NCI-H526 (cell line): ENCODE data around the gene ARHGEF3.
A peak's percentile ranks its signal among the peaks of the same experiment; 100 is the strongest.

ENCODE experiments used
- DNase-seq, 2 experiments: peaks; one replicate each; lab custom pipeline; 2025; lab: John Stamatoyannopoulos, UW

Gene ARHGEF3

GRCh38 chr3:56796202-56796601, 5.5 kb downstream of the ARHGEF3 start:
- DNase-seq = no peak

DNA sequence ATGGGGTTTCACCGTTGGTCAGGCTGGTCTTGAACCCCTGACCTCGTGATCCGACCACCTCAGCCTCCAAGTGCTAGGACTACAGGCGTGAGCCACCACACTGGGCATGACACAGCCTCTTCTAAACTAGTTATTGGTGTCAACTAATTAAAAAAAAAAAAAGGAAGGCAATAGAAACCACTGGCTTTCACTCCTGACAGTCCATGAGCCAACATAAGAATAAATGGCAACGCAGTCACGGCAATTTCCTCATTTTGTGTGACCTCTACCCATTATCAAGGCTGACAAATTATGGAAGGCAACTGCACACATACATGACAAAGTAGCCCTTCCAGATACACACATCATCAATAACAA, 5.9 kb downstream of the ARHGEF3 start:
- no peak for DNase-seq

- DNase-seq = no peak
These were observed 6.5 kb downstream of the ARHGEF3 start for GRCh38 chr3:56795097-56795828.

GRCh38 chr3:56792193-56792592, 9.6 kb downstream of the ARHGEF3 start:
- DNase-seq = no peak

- no peak for DNase-seq
These were observed 11.5 kb downstream of the ARHGEF3 start for GRCh38 chr3:56790016-56790821.

DNA sequence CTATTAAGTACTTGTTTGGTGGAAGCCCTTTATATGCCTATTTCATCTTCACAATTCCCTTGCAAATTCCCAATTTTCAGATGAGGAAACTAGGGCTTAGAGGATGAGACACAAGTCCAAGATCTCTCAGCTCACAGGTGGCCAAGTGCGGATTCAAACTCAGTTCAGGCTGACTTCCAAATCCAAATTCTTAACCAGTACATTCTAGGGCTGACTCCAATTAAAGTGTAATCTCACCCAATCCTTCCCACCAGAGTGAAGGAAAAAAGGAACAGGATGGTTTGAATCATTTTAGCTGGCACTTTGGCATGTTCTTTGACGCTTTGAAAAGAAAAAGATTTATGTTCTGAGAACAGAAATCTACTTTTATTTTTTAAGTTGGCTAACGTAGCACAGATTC, 12.7 kb downstream of the ARHGEF3 start:
- no peak for DNase-seq

GRCh38 chr3:56788521-56788920, 13.2 kb downstream of the ARHGEF3 start:
- no peak for DNase-seq

- DNase-seq = no peak
These were observed 13.9 kb downstream of the ARHGEF3 start for GRCh38 chr3:56787784-56788256.

GRCh38 chr3:56787258-56787775, 14.4 kb downstream of the ARHGEF3 start:
- DNase-seq = no peak

- no peak for DNase-seq
These were observed 16.2 kb downstream of the ARHGEF3 start for GRCh38 chr3:56785499-56785898.

DNA sequence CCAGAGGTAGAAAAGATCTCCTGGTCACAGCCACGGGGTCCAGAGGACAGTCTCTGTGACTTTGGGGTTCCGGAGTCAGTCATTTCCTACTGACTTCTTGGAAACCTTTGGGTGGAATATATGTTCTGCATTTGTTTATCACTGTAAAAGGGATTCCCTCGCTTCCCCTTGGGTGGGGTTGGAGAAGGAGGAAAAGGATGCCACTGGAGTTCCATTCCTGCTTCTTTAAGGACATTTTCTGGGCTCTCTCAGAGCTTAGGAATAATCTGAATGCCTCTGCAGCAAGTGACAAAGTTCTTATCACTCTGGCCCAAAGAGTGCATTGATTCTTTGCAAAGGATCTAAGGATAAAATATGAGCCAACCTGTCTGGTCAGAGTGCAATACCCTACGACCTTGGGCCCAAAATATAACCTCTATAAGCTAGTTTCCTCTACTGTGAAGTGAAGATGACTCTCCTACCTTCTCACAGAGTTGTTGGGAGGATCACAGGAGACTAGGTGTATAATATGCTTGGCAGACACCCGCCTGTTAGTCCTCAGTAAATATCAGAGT, 17.2 kb downstream of the ARHGEF3 start:
- no peak for DNase-seq

- peak in 1 of 2 experiments; percentile 10 for DNase-seq
These were observed 17.9 kb downstream of the ARHGEF3 start for GRCh38 chr3:56783644-56784447.

- DNase-seq = no peak
These were observed 18.8 kb downstream of the ARHGEF3 start for GRCh38 chr3:56782906-56783305.

DNA sequence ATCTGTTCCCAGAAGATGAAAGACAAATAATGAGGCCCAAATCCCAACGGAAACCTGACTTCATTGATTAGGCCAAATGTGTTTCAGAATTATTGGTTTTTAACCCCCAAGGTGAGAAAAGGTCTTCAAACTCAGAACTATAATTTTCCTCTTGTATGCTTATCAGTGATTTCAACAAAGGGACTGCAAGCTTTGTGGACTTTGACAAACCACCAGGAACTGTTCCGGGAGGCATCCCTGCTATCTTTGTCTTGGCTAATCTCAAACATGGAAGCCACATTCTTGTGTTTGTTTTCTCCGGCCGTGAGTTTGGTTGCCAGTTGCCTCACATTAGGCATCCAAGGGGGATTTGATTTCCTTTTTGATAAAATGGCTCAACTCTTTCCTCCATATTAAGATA, 19.5 kb downstream of the ARHGEF3 start:
- no peak for DNase-seq

DNA sequence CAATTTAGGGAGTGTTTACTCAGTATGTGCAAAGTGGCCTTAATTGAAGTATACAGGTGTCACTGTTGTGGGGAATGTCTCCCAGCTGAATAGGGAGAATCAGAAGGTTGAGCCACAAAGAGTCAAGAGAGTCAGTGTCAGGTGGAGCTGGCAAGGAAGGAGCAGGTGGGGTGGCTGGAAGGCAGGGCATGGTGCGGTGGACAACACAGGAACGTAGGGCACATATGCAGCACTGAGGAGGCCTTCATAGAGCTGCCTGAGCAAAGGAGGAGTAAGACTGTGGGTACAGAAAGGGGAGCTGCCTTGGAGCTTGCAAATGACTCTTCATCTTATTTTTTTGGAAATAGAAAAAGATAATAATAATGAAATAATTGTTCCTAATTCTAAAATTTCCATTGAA, 20.0 kb downstream of the ARHGEF3 start:
- DNase-seq = no peak

DNA sequence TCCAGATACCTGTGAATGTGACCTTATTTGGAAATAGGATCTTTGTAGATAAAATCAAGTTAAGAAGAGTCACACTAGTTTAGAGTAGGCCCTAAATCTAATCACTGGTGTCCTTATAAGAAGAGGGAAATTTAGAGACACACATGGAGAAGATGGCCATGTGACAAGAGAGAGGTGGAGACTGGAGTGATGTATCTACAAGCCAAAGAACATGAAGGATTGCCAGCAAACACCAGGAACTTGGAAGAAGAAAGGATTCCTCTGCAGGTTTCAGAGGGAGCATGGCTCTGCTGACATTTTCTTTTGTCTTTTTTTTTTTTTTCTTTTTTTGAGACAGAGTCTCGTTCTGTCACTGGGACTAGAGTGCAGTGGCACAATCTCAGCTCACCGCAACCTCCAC, 20.8 kb downstream of the ARHGEF3 start:
- no peak for DNase-seq

DNA sequence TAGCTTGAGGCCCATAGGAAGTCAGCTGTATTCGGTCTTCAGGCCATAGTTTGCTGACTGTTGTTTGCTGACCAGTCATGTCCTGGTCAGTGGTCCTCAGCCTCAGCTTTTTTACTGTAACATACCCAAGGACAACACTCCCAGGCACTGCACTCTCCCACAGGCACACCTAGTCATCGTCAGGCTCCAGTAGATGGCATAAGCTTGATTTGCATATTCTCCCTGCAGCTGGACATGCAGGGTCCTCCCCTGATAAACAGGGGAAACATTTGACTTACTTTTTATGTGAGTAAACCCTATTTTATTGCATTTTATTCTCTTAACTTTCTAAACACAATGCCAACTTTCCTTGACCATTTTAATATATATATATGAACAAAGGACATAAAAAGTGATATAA, 22.9 kb downstream of the ARHGEF3 start:
- DNase-seq = peak; percentile 60 to 71

DNA sequence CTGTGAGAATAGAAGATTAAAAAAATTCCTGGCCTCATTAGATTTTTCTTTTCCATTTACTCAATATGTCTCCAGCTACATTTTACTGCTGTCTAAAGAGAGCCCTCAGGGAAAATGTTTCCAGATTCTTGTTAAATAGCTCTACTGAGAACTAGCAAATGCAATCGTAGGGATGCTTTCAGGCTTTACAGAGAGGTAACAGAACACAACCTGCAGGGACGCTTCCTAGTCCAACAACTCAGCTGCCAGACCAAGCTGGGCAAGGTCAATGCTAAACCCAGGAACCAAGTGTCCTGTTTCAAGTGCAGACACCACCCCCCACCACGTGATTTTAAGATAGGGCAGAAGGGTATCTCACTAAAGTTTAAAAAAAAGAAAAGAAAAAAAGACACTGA, 25.2 kb downstream of the ARHGEF3 start:
- DNase-seq = no peak

DNA sequence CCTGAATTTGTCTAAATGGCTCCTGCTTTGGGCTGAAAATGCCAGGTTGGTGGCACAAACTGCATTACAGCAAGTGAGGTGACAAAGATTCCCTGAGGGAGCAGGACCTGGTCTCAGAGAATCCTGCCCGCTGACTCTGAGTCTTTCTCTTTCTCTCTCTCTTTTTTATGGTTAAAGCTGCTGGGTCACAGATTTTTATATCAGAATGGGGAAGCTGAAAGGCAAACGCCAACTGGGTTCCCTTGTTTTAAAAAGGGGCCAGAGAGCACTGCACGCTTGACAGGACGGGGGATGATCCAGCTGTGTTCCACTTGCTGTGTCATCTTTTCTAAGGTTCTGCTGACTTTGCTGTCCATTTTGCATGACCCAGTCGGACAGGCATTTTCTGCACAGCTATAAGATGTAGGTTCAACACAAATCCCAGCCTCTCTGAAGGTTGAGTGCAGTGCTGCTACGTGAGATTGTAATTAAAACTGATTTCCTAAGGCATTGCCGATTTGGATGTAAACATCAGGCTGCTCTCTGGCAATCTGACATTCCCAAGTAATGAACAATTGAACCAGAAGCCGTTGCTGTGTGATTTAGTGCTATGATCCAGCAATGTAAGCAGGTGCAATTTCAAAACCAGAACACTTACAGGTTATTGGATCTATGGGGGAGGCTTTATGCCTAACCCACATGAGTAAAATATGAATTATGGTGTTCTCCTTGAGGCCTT, 25.8 kb downstream of the ARHGEF3 start:
- no peak for DNase-seq

GRCh38 chr3:56775445-56775837, 26.3 kb downstream of the ARHGEF3 start:
- DNase-seq = no peak

GRCh38 chr3:56773986-56774385, 27.8 kb downstream of the ARHGEF3 start:
- no peak for DNase-seq
